ENCODE results near the gene SSTR5.

The SSTR5 gene

DNA sequence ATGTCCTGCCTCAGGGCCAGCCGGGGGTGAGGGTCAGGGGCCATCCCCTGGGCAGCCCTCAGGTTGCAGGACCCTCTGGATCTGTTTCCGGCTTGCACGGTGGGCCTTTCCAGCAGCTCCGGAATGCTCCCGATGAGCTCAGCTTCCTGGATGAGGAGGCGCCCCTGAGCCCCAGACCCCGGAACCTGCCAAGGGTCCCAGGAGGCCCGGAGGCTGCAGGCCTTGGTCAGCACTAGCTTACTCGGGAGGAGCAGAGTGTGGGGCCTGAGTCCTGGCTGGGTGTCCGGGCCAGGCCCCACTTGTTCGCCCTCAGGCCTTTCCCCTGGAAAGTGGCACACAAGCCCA is 31.1 kb downstream of the SSTR5 start:
- TF ChIP-seq CTCF (IDR thresholded peaks at IDR 0.05) = no peak
- Histone ChIP-seq H3K27ac (no peak overlapping the region), H3K4me1 (ENCODE audit: control insufficient read depth in 1 of 2, insufficient read depth in 1 of 2, low read depth in 1 of 2, low read length in 1 of 2) (peaks cover 0 to 4% of the 10 kb centered on the region in 2 experiments), H3K36me3 (no peaks in the 10 kb centered on the region), H3K4me3 (ENCODE audit: low read depth in 1 of 2, low read length in 1 of 2) (no peak overlapping the region), H3K9me3 (no peaks in the 10 kb centered on the region), H3K27me3 (peaks cover 86% of the 10 kb centered on the region)

GRCh38 chr16:1105888-1106620 is 33.5 kb downstream of the SSTR5 start:
- Histone ChIP-seq H3K4me3 (ENCODE audit: low read depth in 1 of 2, low read length in 1 of 2) (no peak overlapping the region), H3K27ac (no peak overlapping the region), H3K4me1 (ENCODE audit: control insufficient read depth in 1 of 2, insufficient read depth in 1 of 2, low read depth in 1 of 2, low read length in 1 of 2) (peaks cover 0 to 4% of the 10 kb centered on the region in 2 experiments), H3K27me3 (peaks cover 79% of the 10 kb centered on the region), H3K9me3 (no peaks in the 10 kb centered on the region), H3K36me3 (no peaks in the 10 kb centered on the region)
- TF ChIP-seq CTCF (IDR thresholded peaks at IDR 0.05) = no peak

GRCh38 chr16:1106659-1107058 is 34.1 kb downstream of the SSTR5 start:
- no peak for TF ChIP-seq CTCF (IDR thresholded peaks at IDR 0.05)
- Histone ChIP-seq H3K27ac (no peak overlapping the region), H3K36me3 (no peaks in the 10 kb centered on the region), H3K4me3 (ENCODE audit: low read depth in 1 of 2, low read length in 1 of 2) (no peak overlapping the region), H3K9me3 (no peaks in the 10 kb centered on the region), H3K4me1 (ENCODE audit: control insufficient read depth in 1 of 2, insufficient read depth in 1 of 2, low read depth in 1 of 2, low read length in 1 of 2) (peaks cover 0 to 4% of the 10 kb centered on the region in 2 experiments), H3K27me3 (peaks cover 73% of the 10 kb centered on the region)

- Histone ChIP-seq H3K9me3 (no peaks in the 10 kb centered on the region), H3K4me3 (ENCODE audit: low read depth in 1 of 2, low read length in 1 of 2) (no peak overlapping the region), H3K27me3 (peaks cover 71% of the 10 kb centered on the region), H3K27ac (no peak overlapping the region), H3K36me3 (no peaks in the 10 kb centered on the region), H3K4me1 (ENCODE audit: control insufficient read depth in 1 of 2, insufficient read depth in 1 of 2, low read depth in 1 of 2, low read length in 1 of 2) (peaks cover 0 to 4% of the 10 kb centered on the region in 2 experiments)
- no peak for TF ChIP-seq CTCF (IDR thresholded peaks at IDR 0.05)
Measured at GRCh38 chr16:1107141-1107540, 34.6 kb downstream of the SSTR5 start.

DNA sequence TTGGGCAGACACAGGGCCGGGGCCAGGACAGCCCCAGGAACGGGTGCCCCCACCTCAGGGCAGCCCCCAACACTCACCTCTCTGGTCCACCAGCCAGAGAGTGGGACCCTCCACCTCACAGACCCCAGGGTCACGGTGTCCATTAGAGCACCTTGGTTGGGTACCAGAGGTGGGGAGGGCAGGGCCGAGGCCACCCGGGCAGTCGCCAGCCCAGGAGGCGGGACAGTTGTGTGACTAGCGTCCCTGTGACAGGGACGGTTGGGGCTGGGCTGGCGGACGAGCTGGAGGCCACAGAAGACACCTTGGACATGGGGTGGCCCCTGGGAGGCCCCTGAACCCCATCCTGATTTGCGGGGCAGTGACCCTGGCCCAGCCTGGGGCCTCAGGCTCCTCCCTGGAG is 35.2 kb downstream of the SSTR5 start:
- Histone ChIP-seq H3K9me3 (no peaks in the 10 kb centered on the region), H3K4me3 (ENCODE audit: low read depth in 1 of 2, low read length in 1 of 2) (no peak overlapping the region), H3K27me3 (peaks cover 71% of the 10 kb centered on the region), H3K36me3 (no peaks in the 10 kb centered on the region), H3K27ac (no peak overlapping the region), H3K4me1 (ENCODE audit: control insufficient read depth in 1 of 2, insufficient read depth in 1 of 2, low read depth in 1 of 2, low read length in 1 of 2) (peaks cover 0 to 4% of the 10 kb centered on the region in 2 experiments)
- TF ChIP-seq CTCF (IDR thresholded peaks at IDR 0.05) = no peak
